Activated T-cell treated with anti-CD3 and anti-CD28 coated beads, Interleukin-2, amount 50 U/mL, for 72 hours (primary cell): Measurements from ENCODE around the gene DYNC1LI2. TPM values are rescaled to one million over a fixed set of nuclear protein-coding genes. Genes with fewer than 3 reads are reported as not detected.

Experiments
- ATAC-seq, 2 donors: fragments of 150-1000 bp; cut with Tn5 transposase; replicated peaks in 1 of 2; 2 replicates each; pipeline ENCODE4 v1.10.0; 2021; ENCODE audit warnings: moderate library complexity in 2 of 2, mild to moderate bottlenecking in 1 of 2
- DNase-seq, 2 donors: peaks; one replicate each; pipeline ENCODE4 v3.0.0; 2021 to 2022; ENCODE audit warnings: mixed read lengths in 1 of 2
- H3K27ac Mint-ChIP-seq: one replicate; pipeline ENCODE4 v1.8.0; 2022; ENCODE audit warnings: mild to moderate bottlenecking, moderate library complexity, mixed read lengths
- H3K27me3 Mint-ChIP-seq: one replicate; pipeline ENCODE4 v1.8.0; 2022; ENCODE audit warnings: low read depth, mixed read lengths
- H3K36me3 Mint-ChIP-seq, 2 donors: one replicate each; pipeline ENCODE4 v1.8.0; 2022; ENCODE audit warnings: mixed read lengths in 2 of 2, mild to moderate bottlenecking in 1 of 2; ENCODE audit not compliant: insufficient read depth in 2 of 2
- H3K4me1 Mint-ChIP-seq: one replicate; pipeline ENCODE4 v1.8.0; 2022; ENCODE audit warnings: low read depth, mixed read lengths
- H3K4me3 Mint-ChIP-seq, 2 donors: one replicate each; pipeline ENCODE4 v1.8.0; 2022; ENCODE audit warnings: mild to moderate bottlenecking in 2 of 2, mixed read lengths in 2 of 2, moderate library complexity in 2 of 2
- H3K9me3 Mint-ChIP-seq, 2 donors: one replicate each; pipeline ENCODE4 v1.8.0; 2022; ENCODE audit warnings: mixed read lengths in 2 of 2
- total RNA-seq, 2 donors: library from RNA; stranded (reverse); gene quantifications; one replicate each; pipeline ENCODE4 v1.2.3, GENCODE V29; 2022

DYNC1LI2 gene
- total RNA-seq, 2 donors from 2014 or later: 60.0 to 67.6 TPM

DNA sequence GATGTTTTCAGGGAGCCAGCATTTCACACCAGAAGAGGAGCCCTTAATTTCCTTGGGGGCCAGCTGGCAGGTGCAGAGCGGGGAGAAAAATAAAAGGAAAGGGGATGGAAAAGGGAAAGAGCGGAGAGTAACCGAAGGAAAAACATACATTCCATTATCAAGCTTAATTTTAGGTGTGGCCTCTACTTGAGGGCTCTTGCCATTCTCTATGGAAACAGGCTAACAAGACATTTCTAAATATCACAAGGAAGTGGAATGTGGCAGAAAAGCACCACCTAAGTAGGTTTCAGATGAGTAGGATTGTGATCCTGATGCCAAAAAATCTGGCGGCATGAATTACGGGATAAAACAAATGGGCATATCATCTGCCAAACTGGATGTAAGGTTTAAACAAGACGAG is 970 bp upstream of the DYNC1LI2 start:
- no peak for ATAC-seq
- no peak for DNase-seq
- Mint-ChIP-seq H3K4me1 (peaks cover 38% of the 10 kb centered on the region), H3K9me3 (no peaks in the 10 kb centered on the region), H3K27me3 (peaks cover 10% of the 10 kb centered on the region), H3K36me3 (peaks cover 5 to 14% of the 10 kb centered on the region in 2 donors), H3K4me3 (peak overlapping the region; percentile 76 to 89), H3K27ac (peak overlapping the region; percentile 88)

DNA sequence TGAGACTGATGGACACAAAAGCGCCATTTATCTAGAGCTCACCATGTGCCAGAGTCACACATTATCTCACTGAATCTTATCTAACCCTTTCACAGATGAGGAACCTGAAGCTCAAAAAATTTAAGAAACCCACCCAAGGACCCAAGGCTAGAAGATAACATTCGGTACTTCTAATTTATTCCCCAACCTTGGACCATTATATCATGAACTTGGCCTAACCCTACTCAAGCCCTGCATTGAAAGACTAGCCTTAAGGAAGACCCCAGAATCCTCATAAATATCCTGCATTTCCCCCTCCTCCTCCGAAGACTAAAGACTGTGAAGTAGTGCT is 548 bp upstream of the DYNC1LI2 start:
- Mint-ChIP-seq H3K27ac (peak overlapping the region; percentile 88), H3K9me3 (no peaks in the 10 kb centered on the region), H3K4me1 (peaks cover 41% of the 10 kb centered on the region), H3K27me3 (peaks cover 10% of the 10 kb centered on the region), H3K36me3 (peaks cover 5 to 14% of the 10 kb centered on the region in 2 donors), H3K4me3 (peak overlapping the region; percentile 76 to 89)
- DNase-seq (no peak), ATAC-seq (no peak)

DNA sequence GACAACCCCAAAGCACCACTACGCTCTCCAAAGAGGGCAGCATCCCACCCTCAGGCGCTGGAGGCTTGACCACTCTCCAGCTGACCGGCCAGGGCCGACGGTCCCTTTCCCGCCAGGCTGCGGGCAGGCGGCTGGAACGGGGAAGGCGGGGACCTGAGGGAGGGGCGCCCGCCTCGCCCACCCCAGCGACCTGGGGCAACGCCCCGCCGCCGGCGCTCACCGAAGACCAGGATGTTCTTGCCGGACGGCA is 431 bp downstream of the DYNC1LI2 start:
- no peaks in the 10 kb centered on the region for H3K9me3 Mint-ChIP-seq
- peaks cover 10% of the 10 kb centered on the region for H3K27me3 Mint-ChIP-seq
- DNase-seq: peak in 1 of 2 donors; percentile 32
- peak overlapping the region; percentile 72 for H3K27ac Mint-ChIP-seq
- peaks cover 11 to 17% of the 10 kb centered on the region in 2 donors for H3K36me3 Mint-ChIP-seq
- H3K4me3 Mint-ChIP-seq: peak overlapping the region; percentile 76 to 89
- peaks cover 51% of the 10 kb centered on the region for H3K4me1 Mint-ChIP-seq
- peak; percentile 12 to 28 for ATAC-seq

DNA sequence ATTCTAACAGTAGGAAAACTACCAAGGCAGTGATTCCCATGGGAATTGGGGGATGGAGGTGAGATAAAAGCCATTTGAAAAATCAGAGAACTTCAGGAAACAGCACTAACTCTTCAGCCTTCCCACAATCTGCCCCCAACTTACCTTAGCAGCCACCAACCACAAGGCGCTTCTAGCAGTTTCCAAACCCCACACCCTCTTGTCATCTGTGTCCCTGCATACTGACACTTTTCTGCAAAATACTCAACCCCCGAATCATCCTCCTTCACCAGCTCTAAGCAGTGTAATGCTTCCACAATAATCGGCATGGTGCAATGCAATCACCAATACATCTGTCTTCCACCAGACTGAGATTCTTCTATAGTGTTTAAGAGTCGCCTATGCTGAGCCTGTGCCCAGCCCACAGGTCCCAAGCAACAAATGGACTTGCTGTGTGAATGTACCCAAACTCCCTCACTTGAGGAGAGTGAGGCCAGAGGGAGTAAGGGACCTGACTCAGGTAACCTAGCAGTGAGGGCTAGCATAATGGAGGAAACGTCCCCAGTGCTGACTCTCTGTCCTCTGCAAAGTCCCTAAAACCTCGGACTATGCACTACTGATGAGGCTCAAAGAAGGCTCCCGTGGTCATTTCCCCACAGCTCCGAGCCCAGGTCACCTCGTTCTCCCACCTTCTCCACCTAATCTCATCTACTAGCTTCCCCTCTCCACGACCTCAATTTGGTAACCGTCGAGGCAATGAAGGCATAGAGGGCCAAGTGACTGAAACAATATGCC is 943 bp downstream of the DYNC1LI2 start:
- ATAC-seq (no peak), DNase-seq (no peak)
- peaks cover 11 to 17% of the 10 kb centered on the region in 2 donors for H3K36me3 Mint-ChIP-seq
- peak overlapping the region; percentile 76 to 89 for H3K4me3 Mint-ChIP-seq
- H3K27ac Mint-ChIP-seq: peak overlapping the region; percentile 72
- peaks cover 10% of the 10 kb centered on the region for H3K27me3 Mint-ChIP-seq
- H3K4me1 Mint-ChIP-seq: peaks cover 53% of the 10 kb centered on the region
- H3K9me3 Mint-ChIP-seq: no peaks in the 10 kb centered on the region

DNA sequence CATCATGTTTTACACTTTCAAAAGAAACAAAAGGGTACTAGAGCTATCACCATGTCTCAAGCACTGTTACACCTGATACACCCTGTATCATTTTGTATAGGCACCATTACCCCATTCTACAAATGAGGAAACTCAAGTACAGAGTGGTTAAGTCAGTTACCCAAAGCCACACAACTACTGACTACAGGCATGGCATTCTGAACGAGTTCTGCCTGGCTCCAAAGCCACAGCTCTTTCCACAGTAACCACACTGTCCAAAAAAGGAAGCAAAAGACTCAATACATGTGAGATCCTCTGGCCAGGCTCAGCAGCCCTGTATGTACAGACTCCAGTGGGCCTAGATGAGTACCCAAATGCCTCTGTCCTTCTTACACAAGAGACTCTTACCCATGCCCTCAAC is 4.7 kb downstream of the DYNC1LI2 start:
- H3K4me1 Mint-ChIP-seq: peaks cover 45% of the 10 kb centered on the region
- DNase-seq (peak; percentile 44 to 55), ATAC-seq (peak; percentile 57 to 65)
- H3K9me3 Mint-ChIP-seq: no peaks in the 10 kb centered on the region
- peak overlapping the region in 1 of 2 donors; percentile 5 for H3K4me3 Mint-ChIP-seq
- no peaks in the 10 kb centered on the region for H3K27me3 Mint-ChIP-seq
- peak overlapping the region; percentile 15 for H3K27ac Mint-ChIP-seq
- H3K36me3 Mint-ChIP-seq: peaks cover 13 to 26% of the 10 kb centered on the region in 2 donors

DNA sequence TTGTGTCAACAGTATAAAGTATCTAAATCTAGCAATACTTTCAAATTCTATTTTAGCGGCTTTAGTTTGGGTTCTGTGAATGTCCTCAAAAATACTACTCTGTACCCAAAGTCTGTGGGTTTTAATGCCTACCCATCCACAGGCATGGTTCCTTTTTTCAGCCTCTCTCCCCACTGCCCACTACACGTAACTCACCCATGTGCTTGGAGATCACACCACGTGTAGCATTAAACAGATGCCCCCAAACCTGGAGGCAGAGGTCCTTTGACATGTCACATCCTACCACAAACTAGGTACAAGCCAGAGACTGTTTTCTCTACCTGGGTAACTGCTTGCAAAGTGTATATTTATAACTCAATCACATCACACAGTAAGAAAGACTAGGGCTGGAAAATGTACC is 5.4 kb downstream of the DYNC1LI2 start:
- H3K27ac Mint-ChIP-seq: peak overlapping the region; percentile 30
- H3K36me3 Mint-ChIP-seq: peaks cover 11 to 25% of the 10 kb centered on the region in 2 donors
- peaks cover 45% of the 10 kb centered on the region for H3K4me1 Mint-ChIP-seq
- ATAC-seq (no peak), DNase-seq (no peak)
- no peak overlapping the region for H3K4me3 Mint-ChIP-seq
- H3K9me3 Mint-ChIP-seq: no peaks in the 10 kb centered on the region
- no peaks in the 10 kb centered on the region for H3K27me3 Mint-ChIP-seq

DNA sequence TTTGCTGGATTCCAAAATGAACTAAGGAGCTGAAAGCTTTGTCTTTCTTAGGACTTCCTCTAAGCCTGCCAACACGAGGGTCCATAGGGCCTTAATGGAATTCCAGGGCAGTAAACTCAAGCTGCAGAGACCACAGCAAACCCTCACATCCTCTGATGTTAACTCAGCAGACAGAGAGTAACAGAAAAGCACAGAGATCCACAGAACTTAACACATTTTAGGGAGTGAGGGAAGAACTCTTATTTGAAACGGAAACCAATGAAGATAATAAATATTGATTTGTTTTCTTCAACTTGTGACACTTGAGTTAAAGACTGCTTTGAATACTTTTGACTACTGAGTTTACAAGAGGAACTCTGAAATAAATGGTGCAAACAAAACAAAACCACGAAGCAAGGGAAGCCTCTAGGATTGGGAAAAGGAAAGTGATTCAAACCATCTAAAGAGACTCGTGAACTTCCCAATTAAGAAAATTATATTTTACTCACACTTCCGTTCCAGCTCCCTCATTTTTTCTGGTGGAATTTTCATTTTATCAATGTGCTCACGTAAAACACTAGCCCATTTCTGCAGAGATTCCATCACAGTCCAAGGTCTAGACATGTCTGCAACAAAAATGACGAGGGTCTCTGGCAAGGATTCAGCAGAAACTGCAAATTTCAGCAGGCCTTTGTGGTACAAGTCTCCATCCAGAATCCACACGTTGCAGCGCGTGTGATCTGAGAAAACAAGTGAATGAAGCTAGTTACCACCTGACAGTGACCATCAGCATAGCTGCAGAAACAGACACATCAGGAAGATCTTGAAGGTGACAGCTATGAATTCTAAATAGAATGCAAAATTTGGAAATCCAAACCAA is 9.2 kb downstream of the DYNC1LI2 start:
- no peak overlapping the region for H3K4me3 Mint-ChIP-seq
- H3K27ac Mint-ChIP-seq: peak overlapping the region; percentile 14
- H3K36me3 Mint-ChIP-seq: peaks cover 7 to 21% of the 10 kb centered on the region in 2 donors
- H3K27me3 Mint-ChIP-seq: no peaks in the 10 kb centered on the region
- peaks cover 28% of the 10 kb centered on the region for H3K4me1 Mint-ChIP-seq
- no peak for ATAC-seq
- no peaks in the 10 kb centered on the region for H3K9me3 Mint-ChIP-seq
- no peak for DNase-seq

DNA sequence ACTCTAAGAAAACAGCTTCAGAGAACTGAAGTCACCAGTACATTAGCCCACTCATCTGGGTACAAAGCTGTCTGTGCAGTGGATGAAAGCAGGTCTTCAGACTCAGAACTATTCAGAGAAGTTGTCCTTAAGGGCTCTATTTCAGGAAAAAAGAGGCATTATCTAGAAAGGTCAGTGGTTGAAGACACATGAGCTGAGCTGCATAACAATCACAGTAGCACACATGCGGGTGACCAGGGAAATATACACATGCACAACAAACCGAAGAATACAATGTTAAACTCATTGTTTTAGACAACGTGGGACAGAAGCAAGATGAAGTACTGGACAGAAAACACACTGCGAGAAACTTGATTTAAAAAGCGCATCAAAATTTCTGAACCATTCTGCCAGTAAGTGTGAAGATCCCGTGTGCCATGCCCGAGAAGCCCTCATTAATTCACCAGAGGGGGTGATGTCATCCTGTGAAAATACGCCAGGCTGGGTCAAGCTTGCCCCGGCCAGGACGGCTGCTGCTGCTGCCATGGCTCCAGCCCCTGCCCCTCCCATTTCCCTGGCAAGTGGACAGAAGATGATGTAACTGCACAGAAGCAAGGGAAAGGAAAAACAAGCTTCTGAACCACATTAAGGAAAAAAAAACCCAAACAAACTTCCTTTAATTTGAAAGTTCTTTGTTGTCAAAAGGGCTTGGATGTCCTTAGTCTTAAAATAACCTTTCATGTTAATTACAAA is 10.1 kb downstream of the DYNC1LI2 start:
- H3K9me3 Mint-ChIP-seq: no peaks in the 10 kb centered on the region
- peaks cover 4 to 21% of the 10 kb centered on the region in 2 donors for H3K36me3 Mint-ChIP-seq
- ATAC-seq (no peak), DNase-seq (no peak)
- peaks cover 19% of the 10 kb centered on the region for H3K4me1 Mint-ChIP-seq
- H3K27ac Mint-ChIP-seq: peak overlapping the region; percentile 16
- no peak overlapping the region for H3K4me3 Mint-ChIP-seq
- H3K27me3 Mint-ChIP-seq: no peaks in the 10 kb centered on the region

DNA sequence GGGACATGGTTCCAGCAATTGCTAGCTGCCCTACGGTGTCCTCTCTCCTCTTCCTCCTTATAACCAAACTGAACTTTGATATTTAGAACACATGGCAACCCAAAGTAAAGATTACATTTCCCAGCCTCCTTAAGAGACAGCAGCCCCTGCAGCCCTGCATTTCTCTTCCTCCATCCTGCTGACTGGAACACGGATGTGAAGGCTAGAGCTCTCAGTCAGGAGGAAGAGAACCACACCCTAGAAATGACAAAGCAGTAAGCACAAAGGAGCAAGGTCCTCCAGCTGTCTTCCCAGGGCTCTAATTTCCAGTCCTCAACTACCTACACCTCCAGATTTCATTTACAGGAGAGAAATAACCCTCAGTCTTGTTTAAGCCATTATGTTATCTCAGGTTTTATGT is 10.9 kb downstream of the DYNC1LI2 start:
- Mint-ChIP-seq H3K9me3 (no peaks in the 10 kb centered on the region), H3K4me3 (no peak overlapping the region), H3K27ac (no peak overlapping the region), H3K27me3 (no peaks in the 10 kb centered on the region), H3K4me1 (peaks cover 14% of the 10 kb centered on the region), H3K36me3 (peaks cover 1 to 23% of the 10 kb centered on the region in 2 donors)
- DNase-seq (no peak), ATAC-seq (no peak)

DNA sequence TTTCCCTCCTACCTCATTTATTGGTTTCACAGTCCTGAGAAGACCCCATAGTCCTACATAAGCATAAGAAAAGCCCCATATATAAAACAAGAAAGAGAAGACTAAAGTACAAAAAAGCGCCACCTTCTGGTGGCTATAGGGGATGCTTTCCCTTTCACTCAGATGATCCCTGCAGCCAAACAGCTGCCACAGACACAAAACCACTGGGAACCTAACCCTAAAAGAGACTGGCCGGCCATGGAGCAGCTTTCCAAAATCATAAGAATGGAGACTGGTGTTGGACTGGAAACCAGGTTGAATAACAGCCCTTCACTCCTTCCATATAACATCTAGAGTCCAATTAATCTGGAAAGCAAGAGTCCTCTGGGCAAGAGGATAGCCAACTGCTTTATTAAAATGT is 11.4 kb downstream of the DYNC1LI2 start:
- no peak overlapping the region for H3K4me3 Mint-ChIP-seq
- H3K27me3 Mint-ChIP-seq: no peaks in the 10 kb centered on the region
- peak overlapping the region; percentile 8 for H3K27ac Mint-ChIP-seq
- H3K9me3 Mint-ChIP-seq: no peaks in the 10 kb centered on the region
- peaks cover 1 to 27% of the 10 kb centered on the region in 2 donors for H3K36me3 Mint-ChIP-seq
- DNase-seq (peak; percentile 23 to 47), ATAC-seq (peak; percentile 43 to 51)
- peaks cover 14% of the 10 kb centered on the region for H3K4me1 Mint-ChIP-seq

DNA sequence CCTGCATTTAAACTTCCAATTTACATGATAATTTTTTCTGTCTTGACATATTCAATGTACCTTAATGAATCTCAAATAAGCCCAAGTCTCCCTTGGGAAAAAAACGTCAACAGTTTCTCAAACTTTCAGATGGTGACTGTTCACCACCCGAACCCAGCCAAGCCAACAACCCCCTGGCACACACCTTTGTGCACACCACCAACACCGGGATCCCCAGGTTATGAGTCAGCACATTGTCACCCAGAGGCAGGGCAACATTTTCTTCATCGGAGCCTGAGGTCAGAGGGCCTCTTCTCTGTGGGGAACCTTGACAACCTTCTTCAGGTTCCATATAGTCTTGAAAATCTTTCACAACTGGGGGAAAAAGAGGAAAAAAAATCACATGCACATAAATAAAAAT is 15.5 kb downstream of the DYNC1LI2 start:
- H3K36me3 Mint-ChIP-seq: peaks cover 0 to 32% of the 10 kb centered on the region in 2 donors
- H3K4me3 Mint-ChIP-seq: no peak overlapping the region
- no peaks in the 10 kb centered on the region for H3K9me3 Mint-ChIP-seq
- DNase-seq: no peak
- H3K27ac Mint-ChIP-seq: peak overlapping the region; percentile 60
- peaks cover 14% of the 10 kb centered on the region for H3K4me1 Mint-ChIP-seq
- H3K27me3 Mint-ChIP-seq: no peaks in the 10 kb centered on the region
- ATAC-seq: no peak

DNA sequence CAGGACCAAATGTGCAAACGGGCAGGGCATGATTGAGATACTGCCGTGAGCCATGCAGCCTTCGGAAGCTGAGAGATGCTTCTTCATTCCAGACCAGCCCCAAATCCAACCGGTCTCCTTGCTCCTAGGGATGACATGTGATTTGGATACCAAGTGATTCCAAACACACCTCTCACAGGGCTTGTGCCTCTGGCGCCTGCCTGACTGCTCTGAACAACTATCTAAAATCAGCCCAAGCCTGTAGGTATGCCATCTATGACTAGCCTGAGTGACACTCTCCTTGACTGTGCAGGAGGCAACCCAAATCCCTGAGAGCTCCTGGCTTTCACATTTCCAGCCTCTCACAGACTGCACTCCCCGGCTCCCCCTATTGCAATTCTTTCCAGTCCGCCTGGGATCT is 20.3 kb downstream of the DYNC1LI2 start:
- peaks cover 2 to 38% of the 10 kb centered on the region in 2 donors for H3K36me3 Mint-ChIP-seq
- H3K9me3 Mint-ChIP-seq: no peaks in the 10 kb centered on the region
- no peak for ATAC-seq
- H3K4me3 Mint-ChIP-seq: no peak overlapping the region
- H3K27me3 Mint-ChIP-seq: no peaks in the 10 kb centered on the region
- H3K4me1 Mint-ChIP-seq: no peaks in the 10 kb centered on the region
- no peak overlapping the region for H3K27ac Mint-ChIP-seq
- no peak for DNase-seq

DNA sequence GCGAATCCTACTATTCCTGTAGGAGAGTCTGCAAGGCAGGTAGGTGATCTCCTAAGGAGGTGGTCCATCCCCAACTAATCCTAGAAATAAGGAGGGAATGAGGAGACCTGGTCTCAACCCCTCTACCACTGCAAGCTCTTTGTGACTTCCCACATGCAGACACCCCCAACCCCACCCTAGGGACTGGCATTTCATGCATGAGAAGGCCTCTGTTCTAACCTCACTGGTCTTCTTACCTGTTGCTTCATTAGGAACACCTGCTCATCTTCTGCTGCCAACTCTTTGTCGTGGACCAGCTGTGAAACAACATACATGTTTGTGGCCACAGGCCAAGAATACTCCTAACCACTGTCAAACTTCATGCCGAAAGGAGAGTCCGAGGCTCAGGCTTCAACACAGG is 22.6 kb downstream of the DYNC1LI2 start:
- no peaks in the 10 kb centered on the region for H3K27me3 Mint-ChIP-seq
- ATAC-seq (no peak), DNase-seq (no peak)
- no peak overlapping the region for H3K4me3 Mint-ChIP-seq
- no peaks in the 10 kb centered on the region for H3K4me1 Mint-ChIP-seq
- no peaks in the 10 kb centered on the region for H3K9me3 Mint-ChIP-seq
- H3K27ac Mint-ChIP-seq: no peak overlapping the region
- peaks cover 6 to 35% of the 10 kb centered on the region in 2 donors for H3K36me3 Mint-ChIP-seq
